Fibroblast of skin of right quadriceps (primary cell): ENCODE measurements around the gene UNC5B.

Experiments
- DNase-seq: peaks from one replicate; pipeline ENCODE4 v3.0.0-alpha.2; 2013

Gene UNC5B

GRCh38 chr10:71239946-71240795, 27.8 kb downstream of the UNC5B start:
- no peak for DNase-seq

DNA sequence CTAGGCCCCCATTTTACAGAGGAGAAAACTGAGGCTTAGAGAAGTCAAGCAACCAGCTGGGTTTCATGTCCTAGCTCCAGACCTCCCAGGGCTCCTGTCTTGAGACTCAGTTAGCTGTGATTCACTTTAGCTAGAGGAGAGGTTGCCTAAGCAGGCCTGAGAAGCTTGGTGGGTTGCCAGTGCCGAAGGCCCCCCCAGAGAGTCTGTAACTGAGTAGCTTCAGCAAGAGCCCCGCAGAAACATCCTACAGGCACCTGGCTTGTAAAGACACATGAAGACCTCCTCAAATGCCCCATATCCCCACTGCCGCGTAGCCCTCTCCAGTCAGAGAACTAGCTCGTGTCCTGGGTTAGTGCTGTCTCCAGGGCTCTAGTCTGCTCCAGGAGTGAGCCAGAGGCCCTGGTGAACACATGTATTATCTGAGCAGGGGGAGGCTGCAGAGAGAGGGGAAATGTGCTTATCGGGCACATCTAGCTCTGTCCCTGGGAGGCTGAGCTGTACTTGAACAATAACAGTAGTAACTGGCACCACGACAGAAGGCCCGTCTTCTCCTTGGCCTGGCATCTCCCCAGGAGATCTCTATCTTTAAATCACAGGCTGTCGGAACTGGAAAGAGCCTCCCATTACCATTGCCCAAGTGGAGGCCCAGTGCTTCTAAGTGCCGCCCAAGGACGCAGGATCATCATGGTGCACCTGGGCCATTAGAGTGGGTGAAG, 28.9 kb downstream of the UNC5B start:
- DNase-seq: peak; percentile 78

GRCh38 chr10:71241830-71242621, 29.7 kb downstream of the UNC5B start:
- no peak for DNase-seq

DNA sequence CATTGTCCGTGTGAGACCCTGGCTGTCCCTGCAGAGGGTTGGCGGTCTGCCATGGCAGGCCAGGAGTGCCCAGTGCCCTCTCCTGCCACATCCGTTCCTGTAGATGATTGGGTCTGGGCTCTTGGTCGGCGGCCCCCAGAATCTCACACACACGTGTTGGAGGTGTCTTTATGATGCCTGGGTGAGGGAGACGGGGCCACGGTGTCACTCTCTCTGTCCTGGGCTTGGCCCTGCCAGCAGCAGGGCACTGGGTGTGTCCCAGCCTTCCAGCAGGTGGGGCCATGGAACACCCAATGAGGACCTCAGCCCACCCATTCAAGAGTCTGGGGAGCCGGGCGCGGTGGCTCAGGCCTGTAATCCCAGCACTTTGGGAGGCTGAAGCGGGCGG, 30.2 kb downstream of the UNC5B start:
- no peak for DNase-seq

DNA sequence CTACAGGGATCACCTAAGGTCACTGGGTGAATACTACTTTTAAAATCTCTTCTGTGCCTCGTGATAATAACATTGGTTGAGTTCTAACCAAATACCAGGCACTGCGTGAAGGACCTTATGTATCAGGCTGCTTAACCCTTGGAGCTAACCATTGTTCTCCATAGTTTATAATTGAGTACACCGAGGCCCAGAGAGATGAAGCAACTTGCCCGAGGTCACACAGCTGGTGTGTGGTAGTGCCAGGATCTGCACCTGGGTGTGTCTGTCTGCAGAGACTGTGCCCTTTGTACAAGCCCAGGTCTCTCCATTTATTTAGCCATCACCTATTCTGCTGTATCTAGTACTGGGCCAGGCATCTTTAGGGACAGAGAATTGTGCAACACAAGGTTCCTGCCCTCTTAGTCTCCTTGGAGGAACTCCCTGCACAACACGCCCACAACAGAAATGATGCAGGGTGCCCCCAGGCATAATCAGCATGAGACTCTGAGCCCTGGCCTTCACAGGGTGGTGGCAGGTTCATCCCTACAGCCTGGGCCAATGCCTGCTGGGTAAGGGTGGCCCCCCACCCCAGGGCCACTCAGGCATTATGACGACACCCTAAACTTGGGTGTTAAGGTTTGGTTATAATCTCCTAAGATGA, 31.5 kb downstream of the UNC5B start:
- no peak for DNase-seq

GRCh38 chr10:71244431-71245419, 32.4 kb downstream of the UNC5B start:
- DNase-seq: peak; percentile 89

- no peak for DNase-seq
Observed at GRCh38 chr10:71245420-71246325, 33.3 kb downstream of the UNC5B start.

DNA sequence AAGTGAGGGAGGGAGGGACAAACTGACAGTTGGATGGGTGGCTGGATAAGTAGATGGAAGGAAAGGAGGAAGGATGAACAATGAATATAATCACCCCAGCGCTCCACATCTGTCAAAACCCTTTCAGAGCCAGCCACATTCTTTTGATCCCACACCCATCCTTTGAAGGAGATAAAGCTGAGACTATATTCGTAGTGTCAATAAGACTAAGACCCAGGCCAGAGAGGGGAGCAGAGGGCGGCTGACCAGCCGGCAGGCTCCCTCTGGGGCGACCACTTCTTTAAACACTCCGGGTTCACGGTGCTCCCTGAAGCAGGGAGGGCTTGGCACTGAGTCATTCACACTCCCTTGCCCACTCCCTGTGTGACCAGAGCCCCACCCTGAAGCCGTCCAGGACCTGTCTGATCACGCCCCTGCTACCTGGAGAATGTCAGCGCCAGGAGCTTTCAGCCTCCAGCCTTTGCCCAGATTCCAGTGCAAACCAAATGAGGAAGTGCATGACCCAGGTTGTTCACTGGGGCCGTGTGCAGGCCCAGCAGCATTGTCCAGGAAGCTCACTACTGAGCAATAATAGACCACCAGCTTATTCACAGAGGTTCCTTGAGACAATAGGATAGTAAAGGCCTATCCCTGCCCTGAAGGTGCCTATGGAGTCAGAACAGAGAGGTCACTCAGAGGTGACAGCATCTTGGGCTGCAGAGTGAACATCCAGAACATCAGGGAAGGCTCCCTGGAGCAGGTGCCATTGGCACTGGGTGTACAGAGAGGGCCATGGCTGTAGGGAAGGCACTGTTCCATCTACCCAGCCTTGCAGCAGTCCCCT, 34.4 kb downstream of the UNC5B start:
- DNase-seq: no peak

DNA sequence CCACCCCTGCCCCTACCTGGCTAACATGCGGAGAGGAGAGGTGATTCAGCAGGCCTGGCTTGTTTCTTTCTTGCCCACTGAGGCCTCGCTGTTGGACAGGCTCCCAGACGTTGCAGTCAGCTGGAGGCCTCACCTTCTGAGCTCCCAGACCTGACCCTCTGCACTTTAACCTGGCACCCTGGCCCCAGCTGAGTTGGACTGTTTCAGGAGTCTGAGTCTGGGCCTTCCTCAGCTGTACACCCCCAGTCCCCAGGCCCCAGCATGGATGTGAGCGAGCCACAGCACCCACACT, 35.0 kb downstream of the UNC5B start:
- DNase-seq: no peak

- no peak for DNase-seq
Observed at GRCh38 chr10:71247804-71248203, 35.4 kb downstream of the UNC5B start.

- DNase-seq: no peak
Observed at GRCh38 chr10:71248210-71248609, 35.8 kb downstream of the UNC5B start.

DNA sequence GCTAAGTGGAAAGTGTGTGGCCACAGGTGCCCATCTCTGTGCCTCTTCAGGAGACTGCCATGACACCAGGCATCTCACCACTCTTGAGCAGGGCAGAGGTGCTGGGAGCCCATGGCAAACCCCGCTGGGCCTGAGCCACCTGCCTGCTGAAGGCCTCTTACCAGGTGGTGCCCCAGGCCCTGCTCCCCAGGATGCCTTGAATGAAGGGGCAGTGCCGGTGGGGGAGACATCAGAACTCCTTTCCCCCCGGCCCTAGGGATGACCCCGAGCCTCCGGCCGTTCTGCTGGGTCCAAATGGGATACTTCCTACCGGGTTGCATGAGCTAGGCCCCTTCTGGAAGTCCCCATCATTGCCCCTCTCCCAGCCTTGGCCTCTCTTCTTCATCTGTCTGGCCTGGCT, 37.6 kb downstream of the UNC5B start:
- no peak for DNase-seq

DNA sequence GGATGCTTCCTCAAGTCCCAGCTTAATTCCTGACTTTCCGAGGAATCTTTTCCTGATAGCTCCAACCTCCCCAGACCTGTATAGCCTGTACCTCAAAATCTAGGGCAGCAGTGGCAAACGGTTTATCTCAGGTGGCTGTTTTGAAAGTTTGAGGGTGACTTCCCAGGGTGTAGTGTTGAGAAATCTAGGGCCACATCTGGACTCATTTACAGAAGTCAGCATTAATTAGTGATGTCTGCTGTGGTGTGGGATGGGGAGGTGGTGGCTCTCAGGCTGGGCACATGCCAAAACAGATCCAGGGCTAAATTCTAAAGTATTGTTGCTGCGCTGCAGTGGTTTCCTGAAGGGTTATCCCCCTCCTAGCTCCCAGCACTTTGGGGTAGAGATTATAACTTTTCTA, 38.0 kb downstream of the UNC5B start:
- peak; percentile 67 for DNase-seq

DNA sequence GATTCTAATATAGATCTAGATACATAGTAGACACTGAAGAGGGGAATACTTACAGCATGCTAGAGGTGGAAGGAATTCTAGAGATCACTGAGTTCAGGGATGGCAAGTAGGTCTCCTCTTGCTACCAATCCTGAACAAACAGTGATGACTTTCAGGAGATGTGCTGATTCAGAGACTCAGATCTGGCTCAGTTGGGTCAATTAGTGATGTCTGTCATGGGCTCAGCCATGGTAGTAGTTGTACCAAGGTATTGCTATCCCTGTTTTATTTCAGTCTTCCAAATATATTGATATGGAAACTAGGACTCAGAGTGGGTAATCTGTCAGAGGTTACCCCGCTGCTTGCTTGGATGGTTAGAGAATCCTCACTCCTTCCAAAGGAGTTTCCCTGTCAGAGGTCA, 38.5 kb downstream of the UNC5B start:
- DNase-seq: peak; percentile 42

GRCh38 chr10:71251319-71251718, 38.9 kb downstream of the UNC5B start:
- no peak for DNase-seq

- no peak for DNase-seq
Observed at GRCh38 chr10:71252220-71252619, 39.9 kb downstream of the UNC5B start.

GRCh38 chr10:71253981-71254818, 41.8 kb downstream of the UNC5B start:
- DNase-seq: no peak

DNA sequence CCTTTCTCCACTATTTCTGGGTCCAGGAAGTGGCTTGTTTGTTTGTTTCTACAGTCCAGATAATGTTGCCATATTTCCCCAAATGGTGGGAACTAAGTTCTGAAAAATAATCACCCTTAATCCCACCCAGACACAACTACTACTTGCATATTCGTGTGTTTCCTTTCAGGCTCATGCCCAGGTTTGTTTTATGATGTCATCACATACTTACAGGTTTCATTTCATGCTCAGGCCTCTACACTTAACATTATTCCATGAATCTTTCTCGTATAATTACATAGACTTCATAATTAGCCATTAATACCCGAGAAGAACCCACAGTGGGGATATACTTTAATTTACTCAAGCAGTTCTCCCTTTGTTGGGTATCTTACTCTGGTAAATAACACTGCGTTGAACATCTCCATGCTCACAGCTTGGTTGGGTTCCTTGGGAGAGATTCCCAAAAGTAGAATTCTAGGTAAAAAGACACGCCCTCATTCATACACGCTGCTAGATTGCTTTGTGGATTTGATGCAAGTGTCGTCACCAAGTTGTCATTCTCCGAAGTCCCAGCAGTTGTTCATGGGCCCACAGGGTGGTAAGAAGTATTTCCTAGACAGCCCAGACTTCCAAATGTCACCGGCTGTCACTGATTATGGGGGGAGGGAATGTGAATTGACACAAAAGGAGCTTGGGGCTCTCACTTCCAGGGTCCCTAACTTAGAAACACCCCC, 42.6 kb downstream of the UNC5B start:
- DNase-seq: no peak

DNA sequence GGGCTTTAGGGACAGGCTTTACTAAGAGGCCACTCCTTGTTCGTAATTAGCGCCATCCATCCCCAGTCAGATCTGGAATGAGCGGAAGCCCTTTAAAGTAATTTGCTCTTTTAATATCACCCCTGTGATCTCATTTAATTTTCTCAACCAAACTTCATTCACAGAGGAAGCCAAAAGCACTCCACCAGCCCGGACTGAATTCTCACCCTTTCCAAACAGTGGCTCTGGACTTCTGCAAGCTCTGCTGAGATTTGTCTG, 43.1 kb downstream of the UNC5B start:
- no peak for DNase-seq
